HG03139 (cell line): ENCODE measurements around the gene CD276.
"Not testable (repeated sequence)": the region's sequence is repeated elsewhere in the genome, so short reads cannot be mapped to it uniquely, and the experiment has no call there.

ENCODE experiments used
- ATAC-seq: cut with Tn5 transposase; IDR thresholded peaks from one replicate; pipeline ENCODE4 v1.9.1; 2021; ENCODE audit not compliant: unreplicated experiment

CD276 gene

GRCh38 chr15:73709686-73710085 is 25.5 kb downstream of the CD276 start:
- ATAC-seq, result no peak

GRCh38 chr15:73710321-73710720 is 26.1 kb downstream of the CD276 start:
- ATAC-seq, result no peak

DNA sequence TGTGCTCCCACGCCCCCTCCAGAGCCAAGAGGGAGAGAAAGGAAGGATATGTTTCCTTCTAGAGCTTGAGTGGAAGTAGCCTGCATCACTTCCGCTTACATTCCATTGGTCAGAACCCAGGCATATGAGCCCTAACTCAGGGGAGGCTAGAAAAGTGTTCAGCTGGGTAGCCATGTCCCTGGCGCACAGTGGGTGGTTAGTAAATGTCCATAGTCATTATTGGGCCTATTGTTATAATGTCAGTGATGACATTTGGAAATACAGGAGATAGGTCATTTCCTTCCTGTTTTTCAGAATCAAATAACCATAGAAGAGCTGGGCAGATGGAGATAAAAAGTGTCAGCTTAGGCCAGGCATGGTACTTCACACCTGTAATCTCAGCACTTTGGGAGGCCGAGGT is 27.3 kb downstream of the CD276 start:
- ATAC-seq, result no peak

DNA sequence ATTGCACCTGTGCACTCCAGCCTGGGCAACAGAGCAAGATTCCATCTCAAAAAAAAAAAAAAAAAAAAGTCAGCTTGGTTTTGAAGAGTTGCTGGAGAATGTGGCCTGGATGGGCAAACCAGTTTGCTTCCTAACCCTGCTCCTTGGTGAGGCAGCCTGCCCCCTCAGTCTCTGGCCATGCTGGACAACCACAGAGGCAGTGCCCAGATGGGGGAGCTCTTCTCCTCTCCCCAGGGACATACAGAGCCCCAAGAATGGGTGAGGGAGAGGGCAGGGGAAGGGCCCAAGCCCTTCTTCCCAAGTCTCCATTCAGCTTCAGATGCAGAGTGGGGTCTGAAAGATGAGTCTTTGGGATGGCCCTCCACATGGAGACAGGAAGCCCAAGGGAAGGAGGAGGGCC is 27.9 kb downstream of the CD276 start:
- ATAC-seq, result no peak

- ATAC-seq, result no peak
Measured at GRCh38 chr15:73714695-73715301, 30.6 kb downstream of the CD276 start.

- no peak for ATAC-seq
Measured at GRCh38 chr15:73715417-73715816, 31.2 kb downstream of the CD276 start.

- ATAC-seq, result no peak
Measured at GRCh38 chr15:73716417-73716816, 32.2 kb downstream of the CD276 start.

- no peak for ATAC-seq
Measured at GRCh38 chr15:73717206-73717605, 33.0 kb downstream of the CD276 start.

GRCh38 chr15:73717802-73718201 is 33.6 kb downstream of the CD276 start:
- no peak for ATAC-seq

- no peak for ATAC-seq
Measured at GRCh38 chr15:73718694-73719093, 34.5 kb downstream of the CD276 start.

DNA sequence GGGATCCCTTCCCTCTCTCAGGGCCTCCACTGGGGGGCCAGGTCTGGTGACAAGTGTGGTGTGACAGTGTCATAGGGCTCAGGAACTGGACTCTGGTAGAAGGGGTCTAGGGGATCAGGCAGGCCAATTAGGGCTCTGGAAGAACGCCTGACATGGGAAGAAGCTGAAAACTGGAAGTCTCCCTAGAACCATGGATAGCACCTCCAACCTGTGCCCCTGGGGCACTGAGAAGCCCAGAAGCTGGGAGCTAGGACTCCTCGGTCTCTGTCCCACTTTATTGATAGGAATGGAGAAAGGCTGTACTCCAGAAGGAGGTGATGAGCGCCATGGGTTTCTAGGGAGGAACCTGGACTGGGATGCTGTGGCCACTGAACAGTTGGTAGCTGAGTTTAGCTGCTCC is 38.2 kb downstream of the CD276 start:
- ATAC-seq, result no peak

- no peak for ATAC-seq
Measured at GRCh38 chr15:73723191-73723590, 39.0 kb downstream of the CD276 start.

DNA sequence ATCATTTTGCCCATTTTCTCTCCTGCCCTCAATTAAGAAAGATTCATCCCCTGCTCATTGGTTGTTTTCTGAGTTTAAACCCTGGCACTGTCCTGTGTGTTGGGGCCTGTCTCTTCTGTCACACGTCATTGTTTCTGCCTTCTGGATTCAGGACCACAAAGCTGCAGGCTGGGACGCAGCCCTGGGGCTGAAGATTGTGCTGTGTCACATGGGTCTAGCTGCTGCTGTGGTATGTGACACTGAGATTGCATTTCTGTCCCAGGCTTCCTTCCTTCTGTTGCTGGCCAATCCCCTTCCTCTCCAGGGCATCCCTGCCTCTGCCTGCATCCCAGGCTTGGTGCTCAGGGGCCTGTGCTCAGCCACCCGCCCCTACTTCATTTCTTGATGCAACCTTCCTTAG is 40.0 kb downstream of the CD276 start:
- ATAC-seq, result no peak

- ATAC-seq, result no peak
Measured at GRCh38 chr15:73727330-73727976, 43.3 kb downstream of the CD276 start.

GRCh38 chr15:73732051-73732450 is 47.9 kb downstream of the CD276 start:
- ATAC-seq, result not testable (repeated sequence)

DNA sequence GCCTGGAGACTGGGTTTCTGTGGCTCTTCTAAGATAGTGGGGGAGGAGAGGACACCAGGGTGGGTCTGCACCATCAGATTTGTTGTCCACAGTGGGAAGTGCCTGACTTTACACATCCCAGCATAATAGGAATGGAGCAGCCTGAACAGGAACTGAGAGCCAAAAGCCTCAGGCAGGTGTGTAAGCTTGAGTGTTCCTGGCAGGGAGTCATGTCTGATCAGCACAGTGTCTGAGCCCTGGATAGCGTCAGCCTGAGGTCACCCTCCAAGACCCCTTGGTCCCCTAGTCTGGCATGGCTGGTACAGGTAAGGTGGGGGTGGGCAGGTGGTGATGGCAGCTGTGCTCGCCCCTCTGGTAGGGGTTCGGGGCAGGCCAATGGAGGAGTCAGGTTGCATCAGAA is 48.7 kb downstream of the CD276 start:
- ATAC-seq, result no peak

DNA sequence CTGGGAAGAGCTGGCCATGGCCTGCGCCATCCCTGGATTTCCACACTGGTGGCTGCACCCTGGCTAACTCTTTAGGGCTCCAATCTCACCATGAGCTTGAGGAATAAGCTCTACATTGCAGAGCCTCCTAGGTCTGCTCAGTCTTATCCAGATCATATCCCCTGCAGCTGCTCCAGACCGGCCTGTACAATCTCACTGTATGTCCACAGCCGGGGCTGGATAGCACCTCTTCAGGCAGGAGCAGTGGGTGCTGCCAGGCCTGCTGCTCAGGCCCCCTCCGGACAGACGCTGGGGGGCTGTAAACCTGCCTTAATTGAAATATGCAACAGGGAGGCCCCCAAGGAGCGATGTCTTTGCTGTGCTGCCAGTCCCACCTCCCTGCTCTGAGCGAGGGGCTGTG is 53.4 kb downstream of the CD276 start:
- no peak for ATAC-seq

GRCh38 chr15:73740152-73741048 is 56.2 kb downstream of the CD276 start:
- ATAC-seq, result no peak

DNA sequence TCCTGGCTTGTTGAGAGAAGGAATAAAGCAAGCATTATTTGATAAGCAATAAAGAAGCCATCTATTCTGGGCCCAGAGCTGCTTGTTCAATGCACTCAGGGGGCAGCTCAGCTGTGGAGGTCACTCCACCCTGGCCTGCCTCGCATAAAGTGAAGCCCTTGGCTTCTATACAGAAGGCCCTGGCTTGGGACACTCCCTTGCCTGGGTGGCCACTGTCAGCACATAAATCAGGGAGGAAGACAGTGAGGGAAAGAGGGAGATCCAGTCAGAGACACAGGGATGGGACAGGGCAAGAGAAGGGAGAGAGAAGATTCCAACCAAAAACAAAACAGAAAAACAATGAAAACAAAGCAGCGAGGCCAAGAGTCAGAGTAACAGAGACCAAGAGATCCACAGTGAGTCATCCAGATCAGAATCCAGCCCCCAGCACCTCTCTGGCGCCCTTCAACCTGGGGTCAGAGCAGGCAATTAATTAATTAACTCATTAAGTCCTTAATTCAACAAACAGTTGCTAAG is 57.2 kb downstream of the CD276 start:
- ATAC-seq, result no peak

- ATAC-seq, result no peak
Measured at GRCh38 chr15:73744293-73744692, 60.1 kb downstream of the CD276 start.

- no peak for ATAC-seq
Measured at GRCh38 chr15:73745073-73745472, 60.9 kb downstream of the CD276 start.

DNA sequence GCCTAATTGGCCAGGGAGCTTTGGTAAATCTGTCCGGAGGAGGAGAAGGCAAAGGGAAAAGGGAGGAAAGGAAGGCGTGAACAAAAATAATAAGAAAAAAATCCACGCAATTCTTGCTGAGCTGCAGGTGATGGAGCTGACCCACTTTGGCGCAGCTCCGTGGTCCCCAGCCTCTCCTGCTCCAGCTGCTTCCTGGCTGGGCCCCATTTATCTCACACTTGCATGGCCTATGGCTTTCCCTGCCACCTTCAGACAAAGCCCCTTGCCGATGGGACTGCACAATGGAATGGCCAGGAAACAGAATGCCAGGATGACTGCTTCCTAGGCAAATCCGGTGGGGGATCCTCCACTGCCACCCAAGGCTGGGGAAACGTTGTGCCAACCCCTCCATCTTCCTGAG is 62.1 kb downstream of the CD276 start:
- no peak for ATAC-seq
